Kidney glomerular epithelial cell (primary cell): ENCODE measurements around the gene LRP1B.

Experiments
- DNase-seq: peaks from one replicate; lab custom pipeline; 2025; lab: John Stamatoyannopoulos, UW

LRP1B gene

DNA sequence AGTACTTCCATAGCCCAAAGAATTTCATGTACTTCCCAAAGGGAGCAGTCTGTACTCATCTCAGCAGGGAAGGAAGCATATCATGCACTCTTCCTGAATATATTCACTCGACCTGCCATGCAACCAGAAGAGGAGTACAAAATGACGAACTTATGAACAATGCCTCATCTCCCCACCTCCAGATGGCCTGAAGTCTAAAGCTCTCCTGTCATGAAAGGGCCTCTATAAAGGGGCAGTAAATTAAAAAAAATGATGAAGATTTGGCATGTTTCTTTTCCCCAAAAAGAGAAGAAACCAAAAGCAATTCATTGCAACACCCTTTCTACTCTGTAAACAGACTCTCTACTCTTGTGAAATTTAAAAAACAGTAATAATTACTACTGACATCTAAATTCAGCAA, 1601.1 kb downstream of the LRP1B start:
- DNase-seq, result no peak

DNA sequence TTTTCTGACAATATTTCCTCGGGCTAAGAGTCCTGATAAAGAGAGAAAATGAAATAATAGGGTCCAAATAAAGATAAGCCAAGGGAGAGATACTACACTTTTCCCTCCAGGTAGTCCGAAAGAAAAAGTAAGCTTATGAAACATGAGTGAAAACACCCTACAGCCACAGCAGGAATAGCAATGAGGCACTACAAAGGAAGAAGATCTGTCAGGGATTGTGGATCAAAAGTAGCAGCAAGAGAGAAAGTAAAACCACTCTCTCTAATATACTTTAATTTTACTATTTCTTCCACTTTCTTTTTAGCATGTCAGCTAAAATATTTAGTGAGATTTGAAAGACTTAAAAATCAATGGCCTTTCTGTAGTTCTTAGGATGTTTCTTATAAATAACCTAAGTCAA, 1601.8 kb downstream of the LRP1B start:
- no peak for DNase-seq

DNA sequence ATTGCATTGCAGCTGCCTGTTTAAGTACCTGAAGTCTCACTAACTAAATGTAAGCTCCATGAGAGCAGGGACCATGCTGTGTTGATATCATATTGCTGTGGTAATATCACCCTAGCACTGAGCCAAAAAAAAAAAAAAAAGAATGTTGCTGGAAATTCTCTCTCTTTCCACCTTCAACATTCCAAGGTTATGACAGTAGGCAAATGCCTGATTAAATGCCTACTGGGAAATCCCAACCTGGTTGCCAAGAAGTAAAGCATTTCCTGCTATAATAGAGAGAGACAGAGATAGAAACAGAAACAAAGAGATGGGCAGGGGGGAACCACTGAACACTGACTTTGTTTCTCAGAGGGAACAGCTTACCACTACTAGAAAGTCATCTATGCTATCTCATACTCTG, 1604.2 kb downstream of the LRP1B start:
- DNase-seq, result peak; percentile 91

DNA sequence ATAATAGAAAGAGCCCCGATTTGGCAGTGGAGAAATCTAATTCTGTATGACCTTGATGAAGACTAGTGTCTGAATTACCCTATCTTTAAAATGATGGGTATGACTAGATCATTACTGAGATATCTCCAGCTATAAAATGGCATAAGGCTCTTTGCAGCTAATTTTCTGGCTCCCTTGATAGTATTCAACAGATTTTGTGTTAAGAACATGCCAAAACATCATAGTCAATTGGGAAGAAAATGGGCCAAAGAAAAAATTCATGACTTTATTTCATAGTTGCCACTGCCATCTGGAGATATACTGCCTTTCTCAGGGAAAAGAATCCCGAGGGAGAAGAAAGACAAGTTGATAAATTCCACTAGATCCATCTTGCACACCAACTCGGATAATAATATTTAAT, 1618.7 kb downstream of the LRP1B start:
- DNase-seq, result no peak

DNA sequence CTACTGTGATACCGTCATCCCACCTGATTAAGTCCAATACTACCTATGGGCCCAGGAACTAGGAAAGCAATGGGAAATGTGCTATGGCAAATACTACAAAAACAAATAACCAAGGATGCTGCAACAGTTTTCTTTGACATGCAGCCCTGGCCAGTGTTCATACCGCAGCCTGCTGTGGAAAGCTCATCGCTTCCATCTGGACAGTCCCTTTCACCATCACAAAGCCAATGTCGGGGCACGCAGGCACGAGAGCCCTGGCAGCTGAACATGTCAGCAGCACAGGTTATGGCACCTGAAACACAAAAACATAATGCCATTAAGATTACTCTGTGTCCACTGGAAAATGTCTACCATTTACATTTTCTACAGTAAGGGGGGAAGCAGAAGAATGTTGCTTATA, 1621.1 kb downstream of the LRP1B start:
- DNase-seq, result no peak

DNA sequence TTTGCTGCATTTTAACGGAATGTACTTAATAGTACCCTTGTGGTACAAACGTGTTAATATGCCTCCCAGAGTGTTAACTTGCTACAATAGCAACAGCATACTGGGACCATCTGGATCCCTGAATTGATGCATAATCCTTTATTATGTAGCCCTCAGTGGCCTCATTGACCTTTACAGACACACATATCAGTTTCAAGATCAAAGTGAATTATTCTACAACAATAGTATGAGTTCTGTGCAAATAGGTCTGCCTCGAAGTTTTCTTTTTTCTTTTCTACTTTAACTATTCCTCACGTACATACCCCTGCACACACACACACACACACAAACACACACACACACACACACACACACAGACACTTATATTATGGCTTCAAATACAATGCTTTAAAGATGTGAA, 1622.1 kb downstream of the LRP1B start:
- no peak for DNase-seq

DNA sequence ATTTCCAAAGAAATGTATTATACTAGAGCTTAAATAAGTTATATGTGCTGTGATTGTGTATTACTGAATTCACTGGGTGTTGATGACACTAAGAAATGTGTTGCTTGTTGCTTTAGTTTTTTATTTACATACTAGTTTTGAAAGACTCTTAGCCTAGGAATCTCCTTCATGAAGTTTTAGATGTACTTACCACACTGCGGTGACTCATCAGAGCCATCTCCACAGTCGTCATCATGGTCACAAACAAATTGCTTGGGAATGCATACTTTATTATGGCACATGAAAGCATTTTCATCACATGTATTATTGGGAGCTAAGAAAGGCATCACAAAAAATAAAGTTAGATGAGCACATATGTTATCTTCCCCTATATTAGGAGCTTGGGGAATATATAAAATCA, 1624.2 kb downstream of the LRP1B start:
- DNase-seq, result no peak

DNA sequence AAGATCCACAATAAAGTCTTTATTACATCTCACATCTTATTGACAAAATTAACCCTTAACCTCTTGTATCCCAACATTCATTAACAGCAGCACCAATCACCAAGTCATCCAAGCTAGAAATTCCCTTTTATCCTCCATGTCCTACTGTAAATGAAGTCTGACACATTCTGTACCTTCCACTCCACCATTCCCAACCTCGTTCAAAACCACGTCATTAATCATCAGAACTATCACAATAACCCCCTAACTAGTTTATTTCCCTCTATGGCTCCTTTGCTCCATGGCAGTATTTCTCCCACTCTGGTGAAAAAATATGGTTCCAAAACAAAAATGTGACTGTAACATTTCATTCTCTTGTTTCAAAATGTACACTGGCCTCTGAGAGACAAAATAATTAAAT, 1626.2 kb downstream of the LRP1B start:
- DNase-seq, result no peak

DNA sequence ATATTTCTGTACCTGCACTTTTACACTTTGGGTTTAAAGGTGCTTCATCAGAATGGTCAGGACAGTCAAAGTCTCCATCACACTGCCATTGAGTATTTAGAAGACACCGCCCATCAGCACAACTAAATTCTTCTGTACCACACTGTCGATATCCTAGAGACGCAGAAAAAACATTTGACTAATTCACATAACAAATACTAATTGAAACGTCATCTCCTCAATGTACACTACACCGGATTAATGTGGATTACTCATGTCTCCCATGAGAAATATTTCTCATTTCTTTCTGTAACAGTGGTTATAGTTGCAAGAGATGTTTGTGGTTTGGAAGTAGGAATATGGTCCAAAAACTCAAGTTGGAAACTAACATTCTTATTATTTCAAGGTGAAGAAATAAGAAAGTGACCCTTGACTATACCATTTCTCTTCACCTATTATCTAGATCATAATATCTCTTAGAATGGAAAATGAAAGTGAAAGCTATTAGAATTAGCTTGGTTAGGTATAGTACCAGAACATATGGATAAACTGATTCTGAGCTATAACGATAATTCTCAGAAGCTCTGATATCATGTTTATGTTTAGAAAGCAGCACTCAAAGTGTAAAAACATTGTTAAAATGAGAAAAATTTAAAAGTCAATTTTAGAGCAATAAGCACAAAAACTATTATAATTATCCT, 1627.7 kb downstream of the LRP1B start:
- no peak for DNase-seq

DNA sequence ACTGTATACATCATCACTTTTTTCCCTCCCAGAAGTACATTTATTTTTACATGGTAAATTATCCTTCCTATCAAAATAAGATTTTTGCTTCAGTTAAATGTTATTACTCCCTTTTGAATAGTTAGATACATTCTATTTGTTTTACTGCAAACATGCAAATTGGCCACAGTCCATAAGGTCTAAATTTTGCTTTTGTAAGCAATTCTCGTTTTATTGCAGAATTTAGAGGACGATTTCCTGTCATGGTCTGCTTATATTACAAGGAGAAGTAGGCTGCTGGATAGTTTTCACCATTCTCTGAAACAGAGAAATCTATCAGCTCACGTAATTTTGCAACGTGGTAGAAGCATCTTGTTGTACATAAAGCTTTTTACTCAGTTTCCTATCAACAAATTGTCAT, 1632.5 kb downstream of the LRP1B start:
- DNase-seq, result no peak

DNA sequence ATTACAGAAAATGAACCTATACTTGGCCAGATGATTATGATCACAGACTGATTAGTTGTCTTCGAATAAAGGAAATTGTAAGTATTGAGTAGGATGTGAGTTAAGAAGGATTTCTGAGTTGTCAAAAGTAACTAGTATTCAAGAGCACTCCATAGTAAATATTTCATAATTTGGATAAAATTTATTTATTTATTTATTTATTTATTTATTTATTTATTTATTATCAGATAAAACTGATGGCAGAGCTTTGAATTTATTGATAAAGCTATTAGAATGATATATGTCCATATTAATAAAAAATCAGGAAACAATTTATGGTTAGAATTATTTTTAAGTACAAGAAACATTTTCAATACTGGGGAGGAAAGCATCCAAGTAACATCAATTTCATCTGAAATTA, 1634.1 kb downstream of the LRP1B start:
- DNase-seq, result no peak

DNA sequence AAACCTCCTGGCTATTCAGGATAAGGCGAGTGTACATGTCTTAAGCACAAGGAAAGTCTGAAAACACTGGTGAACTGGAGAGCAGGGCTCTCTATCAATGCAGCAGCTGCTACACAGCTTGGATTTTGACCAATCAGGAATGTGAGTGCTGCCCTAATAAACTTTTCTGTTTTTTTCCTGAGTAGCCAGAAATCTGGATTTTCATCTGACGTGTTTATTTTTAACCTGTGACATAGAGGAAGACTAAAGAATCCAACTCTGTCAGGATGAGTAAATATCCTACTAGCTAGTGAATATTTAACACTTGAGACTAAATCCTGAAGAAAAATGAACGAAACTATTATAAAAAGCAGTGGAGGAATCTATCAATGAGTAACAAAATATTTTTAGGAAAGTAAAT, 1638.9 kb downstream of the LRP1B start:
- DNase-seq, result no peak

DNA sequence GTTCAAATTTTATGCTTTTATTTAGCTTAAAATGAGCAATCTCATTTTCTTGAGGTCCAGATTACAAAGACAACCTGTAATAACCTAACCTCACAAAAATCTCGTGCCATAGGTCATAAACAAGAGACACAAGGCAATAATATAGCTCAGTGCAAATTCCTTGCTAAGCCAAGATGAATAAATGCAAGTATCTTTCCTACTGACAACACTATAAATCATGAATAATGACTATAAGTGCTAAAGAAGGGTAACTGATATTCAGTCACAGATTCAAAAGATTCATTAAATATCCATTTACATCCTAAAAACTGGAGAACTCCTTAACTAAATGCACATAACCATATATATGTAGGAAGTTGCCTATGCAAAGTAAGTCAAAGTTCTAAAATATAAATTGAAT, 1641.6 kb downstream of the LRP1B start:
- DNase-seq, result no peak

DNA sequence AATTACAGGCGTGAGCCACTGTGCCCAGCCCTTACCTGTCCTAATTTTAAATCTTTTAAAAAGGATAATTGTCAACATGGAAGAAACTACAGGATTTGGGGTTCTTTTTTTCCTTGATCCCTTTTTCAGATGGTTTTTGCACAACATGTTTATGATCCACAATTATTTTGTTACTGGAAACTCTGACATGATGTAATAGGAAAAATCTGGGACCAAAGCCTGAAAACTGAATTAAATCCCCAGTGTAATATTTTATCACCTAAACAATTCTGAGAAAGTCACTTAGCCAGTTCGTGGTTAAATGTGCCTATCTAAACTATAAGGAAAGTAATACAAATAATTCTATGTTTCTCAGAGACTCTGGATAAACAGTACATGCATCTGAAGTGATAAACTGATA, 1649.7 kb downstream of the LRP1B start:
- DNase-seq, result no peak

DNA sequence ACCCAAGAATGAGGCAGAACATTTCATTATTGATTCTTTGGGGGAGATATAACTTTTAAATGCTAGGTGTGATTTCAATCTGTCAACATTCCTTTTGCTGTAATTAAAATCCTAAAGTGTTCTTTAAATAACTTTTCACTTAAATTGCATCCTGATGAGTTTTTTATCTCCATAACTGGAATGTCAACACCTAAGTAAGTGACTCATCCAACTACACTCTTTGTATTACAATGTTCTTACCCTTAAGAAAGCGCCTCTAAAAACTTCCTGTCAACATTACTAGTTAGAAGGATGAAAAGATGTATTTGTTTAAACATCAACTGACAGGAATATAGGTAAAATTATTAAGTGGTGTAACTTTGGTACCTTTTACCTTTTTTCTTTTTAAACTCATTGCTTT, 1657.0 kb downstream of the LRP1B start:
- no peak for DNase-seq

DNA sequence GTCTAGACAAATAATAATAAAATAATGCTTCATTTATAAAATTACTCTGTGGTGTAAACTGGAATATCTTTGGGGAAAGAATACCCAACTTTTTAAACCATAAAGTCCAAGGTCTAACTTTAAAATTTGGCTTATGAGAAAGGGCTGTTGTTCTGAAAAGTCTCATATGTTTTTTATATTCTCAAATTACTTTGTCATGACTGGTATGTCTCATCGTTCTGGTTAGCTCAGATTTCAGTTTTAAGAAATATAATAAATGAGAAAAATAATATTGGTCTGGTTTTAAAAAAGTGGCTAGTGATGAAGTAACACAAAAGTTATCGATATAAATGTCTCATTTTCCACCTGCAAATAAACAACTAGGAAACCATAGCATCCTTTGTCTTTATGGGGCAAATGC, 1658.1 kb downstream of the LRP1B start:
- DNase-seq, result no peak

DNA sequence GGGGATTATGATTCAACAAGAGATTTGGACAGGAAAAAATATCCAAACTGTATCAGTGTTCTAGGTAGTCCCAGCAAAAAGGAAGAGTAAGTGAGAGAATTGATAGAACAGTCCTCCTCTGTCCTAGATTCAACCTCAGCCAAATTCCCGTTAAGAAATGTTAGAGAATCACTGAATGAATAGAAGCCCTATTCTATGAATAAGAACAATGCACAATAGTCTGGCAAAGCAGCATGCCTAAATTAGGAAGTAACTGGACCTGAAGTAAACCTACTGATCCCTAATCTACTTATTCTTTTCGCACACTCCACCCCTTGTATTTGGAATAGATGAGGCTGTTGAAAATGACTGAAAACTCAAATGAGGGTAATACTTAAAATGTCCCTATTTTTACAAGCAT, 1665.5 kb downstream of the LRP1B start:
- DNase-seq, result no peak

DNA sequence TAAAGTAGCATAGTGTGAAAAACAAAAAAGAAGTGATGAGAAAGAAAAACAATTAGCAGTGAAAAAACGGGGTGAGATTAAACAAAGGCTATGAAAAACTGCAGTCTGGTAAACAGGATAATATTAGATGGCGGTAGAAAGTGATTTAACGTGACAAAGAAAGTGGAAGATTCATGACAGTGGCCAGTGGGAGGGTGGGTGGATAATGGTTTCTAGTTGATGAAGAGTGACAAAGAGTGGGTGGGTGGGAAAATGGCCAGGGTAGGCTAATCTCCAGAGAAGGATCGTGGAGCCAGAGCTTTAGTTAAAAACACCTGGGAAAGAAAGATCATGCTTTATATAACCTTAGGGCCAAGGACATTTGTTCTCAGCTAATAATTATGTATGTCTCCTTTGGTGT, 1667.8 kb downstream of the LRP1B start:
- DNase-seq, result no peak

DNA sequence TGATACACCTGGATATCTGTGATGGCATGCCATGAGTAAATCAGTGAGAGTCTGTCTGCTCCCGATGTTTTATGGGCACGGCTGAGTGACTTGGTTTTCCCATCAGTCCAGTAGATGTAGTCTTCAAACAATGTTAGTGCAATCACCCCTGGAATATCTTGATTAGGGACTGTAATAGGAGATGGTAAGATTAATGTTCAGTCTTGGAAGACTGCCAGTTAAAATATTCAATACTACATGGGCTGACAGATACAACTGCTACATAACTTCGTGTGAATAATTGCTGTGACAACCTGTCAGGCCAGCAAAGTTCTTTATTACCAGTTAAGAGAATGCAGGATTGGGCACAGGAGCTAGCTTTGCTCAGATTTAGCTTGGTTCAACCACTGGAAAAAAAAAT, 1673.3 kb downstream of the LRP1B start:
- DNase-seq, result peak; percentile 68

DNA sequence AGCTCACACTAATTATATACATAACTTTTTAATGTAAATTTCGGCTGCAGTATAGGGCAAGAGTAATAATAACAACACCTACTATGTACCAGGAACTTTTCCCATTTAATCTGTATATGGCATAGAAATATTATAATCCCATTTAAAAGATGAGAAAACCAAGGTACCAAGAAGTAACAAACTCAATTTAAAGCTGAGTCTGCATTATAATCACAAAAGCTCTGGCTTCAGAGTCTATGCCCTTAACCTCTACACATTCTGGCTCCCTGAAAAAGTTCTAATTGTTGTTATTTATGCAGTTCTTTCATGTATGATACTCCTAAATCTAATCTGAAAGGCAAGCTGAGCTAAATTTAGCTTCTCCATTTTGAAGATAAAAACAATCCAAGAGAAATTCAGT, 1675.5 kb downstream of the LRP1B start:
- no peak for DNase-seq

DNA sequence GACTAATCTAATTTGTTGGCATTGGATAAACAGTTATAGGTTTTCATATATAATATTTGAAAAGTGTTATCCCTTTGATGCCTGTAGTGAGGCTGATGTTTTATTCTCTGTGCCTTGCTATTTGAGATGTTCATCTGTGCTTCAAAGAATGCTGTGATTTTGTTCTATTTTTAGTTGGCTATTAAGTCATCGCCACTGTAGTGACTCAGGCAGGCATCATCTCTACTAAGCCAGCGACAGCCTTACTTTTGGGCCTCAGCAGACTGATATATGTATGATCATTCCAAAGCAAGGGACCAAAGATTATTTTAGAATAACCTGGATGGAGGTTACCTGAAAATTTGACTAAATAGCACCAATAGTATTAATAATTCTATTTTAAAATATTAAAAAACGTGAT, 1676.1 kb downstream of the LRP1B start:
- DNase-seq, result peak; percentile 40

DNA sequence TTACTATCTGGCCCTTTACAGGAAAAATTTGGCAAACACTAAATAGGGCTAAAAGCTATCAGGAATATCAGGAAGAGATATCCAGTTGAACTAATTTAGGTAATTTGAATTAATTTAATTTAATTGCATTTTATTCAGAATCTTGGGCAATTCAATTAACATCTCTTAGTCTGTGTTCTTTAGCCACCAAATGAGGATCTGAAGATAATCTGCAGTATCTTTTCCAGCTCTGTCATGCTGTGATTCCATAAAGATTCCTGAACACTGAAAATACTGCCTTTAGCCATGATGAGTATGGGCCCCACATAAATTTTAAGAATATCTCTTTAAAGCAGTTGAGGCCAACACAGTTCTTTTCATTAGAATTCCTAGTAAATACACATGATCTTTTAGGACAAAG, 1679.5 kb downstream of the LRP1B start:
- no peak for DNase-seq

DNA sequence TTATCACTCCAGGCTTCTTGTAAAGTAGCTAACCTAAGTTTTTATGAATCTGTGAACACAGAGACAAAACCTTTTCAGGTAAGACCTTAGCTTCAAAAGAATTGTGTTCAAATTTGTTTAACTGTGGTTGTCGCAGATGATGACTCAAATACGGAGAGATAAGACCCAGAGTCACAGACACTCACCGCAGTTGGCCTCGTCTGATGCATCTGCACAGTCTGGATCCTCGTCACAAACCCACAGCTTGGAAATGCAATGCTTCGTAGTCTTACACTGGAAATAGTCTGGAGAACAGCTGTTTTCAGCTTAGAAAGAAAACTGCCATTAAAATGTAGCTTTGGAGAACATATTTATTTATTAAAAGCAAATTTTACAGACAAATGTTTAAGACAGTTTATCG, 1688.5 kb downstream of the LRP1B start:
- DNase-seq, result no peak

DNA sequence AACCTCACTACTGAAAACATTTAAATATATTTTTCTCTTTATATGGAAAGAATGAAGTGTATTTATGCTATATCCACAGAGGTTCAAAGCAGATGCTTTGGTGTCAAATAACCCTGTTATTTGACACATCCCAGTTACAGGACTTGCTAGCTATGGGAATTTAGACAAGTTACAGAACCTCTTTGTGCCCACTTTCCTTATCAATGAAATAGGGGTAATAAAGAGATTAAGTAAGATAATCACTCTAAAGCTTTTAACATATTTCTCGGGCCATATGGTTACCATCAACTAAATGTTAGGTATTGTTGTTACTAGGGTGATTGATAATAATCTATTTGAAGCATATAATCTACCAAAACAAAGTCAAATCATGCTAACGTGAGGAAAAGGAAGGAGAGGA, 1690.0 kb downstream of the LRP1B start:
- no peak for DNase-seq

DNA sequence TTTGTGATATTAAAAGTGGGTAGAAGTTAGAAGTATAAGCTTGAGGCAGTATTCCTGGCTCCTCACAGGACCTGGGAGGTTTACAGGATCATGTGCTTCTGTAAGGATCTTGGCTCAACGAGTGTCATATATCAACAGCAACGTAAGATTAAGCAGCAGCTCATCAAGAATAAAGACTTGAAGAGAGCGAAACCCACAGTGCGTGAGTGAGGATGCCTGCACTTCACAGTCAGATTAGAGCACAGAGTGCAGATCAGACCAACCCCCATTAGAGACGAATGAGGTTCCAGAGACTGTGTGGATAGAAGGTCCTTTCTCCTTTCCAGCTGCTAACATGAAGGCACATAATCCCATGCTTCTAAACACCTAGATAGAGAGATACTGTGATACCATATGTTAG, 1693.9 kb downstream of the LRP1B start:
- DNase-seq, result no peak
